Hepatocyte (in vitro differentiated cells): ENCODE measurements around the gene AKIP1.

Source experiments
- EZH2 ChIP-seq: fragments of 200-600 bp; sonication (generic); IDR thresholded peaks from 2 replicates; pipeline ENCODE4 v1.6.1; 2016; ENCODE audit warnings: antibody characterized with exemption, mild to moderate bottlenecking, borderline replicate concordance
- EZH2phosphoT487 ChIP-seq: fragments of 200-600 bp; sonication (generic); IDR thresholded peaks from one replicate; pipeline ENCODE4 v1.6.1; 2018; ENCODE audit warnings: antibody characterized with exemption, mild to moderate bottlenecking, low read depth, moderate library complexity; ENCODE audit not compliant: unreplicated experiment, severe bottlenecking

GRCh38 chr11:8905528-8906165 is 5.3 kb upstream of the AKIP1 start:
- TF ChIP-seq EZH2phosphoT487 (no peak), EZH2 (no peak)
